Parathyroid adenoma (tissue), 2 donors: ENCODE results near the gene PPARA.

Source experiments
- H2AFZ ChIP-seq: fragments of 300-600 bp; sonication (generic); one replicate; pipeline ENCODE4 v1.7.0; 2017; ENCODE audit warnings: antibody characterized with exemption, mild to moderate bottlenecking
- H3K27ac ChIP-seq: fragments of 300-600 bp; sonication (generic); one replicate; pipeline ENCODE4 v1.7.0; 2017
- H3K27me3 ChIP-seq: fragments of 300-600 bp; sonication (generic); one replicate; pipeline ENCODE4 v1.7.0; 2017; ENCODE audit warnings: low read length; ENCODE audit not compliant: control insufficient read depth, insufficient read depth
- H3K36me3 ChIP-seq: fragments of 300-600 bp; sonication (generic); one replicate; pipeline ENCODE4 v1.7.0; 2017; ENCODE audit warnings: low read length; ENCODE audit not compliant: control insufficient read depth, insufficient read depth
- H3K4me1 ChIP-seq: fragments of 300-600 bp; sonication (generic); one replicate; pipeline ENCODE4 v1.7.0; 2017; ENCODE audit warnings: control low read depth
- H3K4me2 ChIP-seq: fragments of 300-600 bp; sonication (generic); one replicate; pipeline ENCODE4 v1.7.0; 2017; ENCODE audit warnings: low read length
- H3K4me3 ChIP-seq: fragments of 300-600 bp; sonication (generic); one replicate; pipeline ENCODE4 v1.7.0; 2017; ENCODE audit warnings: low read depth, low read length
- H3K79me2 ChIP-seq: fragments of 300-600 bp; sonication (generic); one replicate; pipeline ENCODE4 v1.7.0; 2017; ENCODE audit warnings: control low read depth
- H3K9ac ChIP-seq: fragments of 300-600 bp; sonication (generic); one replicate; pipeline ENCODE4 v1.7.0; 2017; ENCODE audit warnings: mild to moderate bottlenecking
- H3K9me3 ChIP-seq: fragments of 300-600 bp; sonication (generic); one replicate; pipeline ENCODE4 v1.7.0; 2017; ENCODE audit warnings: low read length; ENCODE audit not compliant: control insufficient read depth
- TF ChIP-seq, protein P1 (sequence below): fragments of 300-600 bp; sonication (generic); IDR thresholded peaks from one replicate; pipeline ENCODE4 v1.7.0; 2017; ENCODE audit warnings: antibody characterized with exemption, mild to moderate bottlenecking
- donor health status: primary hyperparathyroidism.

PPARA gene

GRCh38 chr22:46122980-46123693, 27.2 kb upstream of the PPARA start:
- Histone ChIP-seq H3K27me3 (no peaks in the 10 kb centered on the region), H3K4me3 (no peak overlapping the region)

DNA sequence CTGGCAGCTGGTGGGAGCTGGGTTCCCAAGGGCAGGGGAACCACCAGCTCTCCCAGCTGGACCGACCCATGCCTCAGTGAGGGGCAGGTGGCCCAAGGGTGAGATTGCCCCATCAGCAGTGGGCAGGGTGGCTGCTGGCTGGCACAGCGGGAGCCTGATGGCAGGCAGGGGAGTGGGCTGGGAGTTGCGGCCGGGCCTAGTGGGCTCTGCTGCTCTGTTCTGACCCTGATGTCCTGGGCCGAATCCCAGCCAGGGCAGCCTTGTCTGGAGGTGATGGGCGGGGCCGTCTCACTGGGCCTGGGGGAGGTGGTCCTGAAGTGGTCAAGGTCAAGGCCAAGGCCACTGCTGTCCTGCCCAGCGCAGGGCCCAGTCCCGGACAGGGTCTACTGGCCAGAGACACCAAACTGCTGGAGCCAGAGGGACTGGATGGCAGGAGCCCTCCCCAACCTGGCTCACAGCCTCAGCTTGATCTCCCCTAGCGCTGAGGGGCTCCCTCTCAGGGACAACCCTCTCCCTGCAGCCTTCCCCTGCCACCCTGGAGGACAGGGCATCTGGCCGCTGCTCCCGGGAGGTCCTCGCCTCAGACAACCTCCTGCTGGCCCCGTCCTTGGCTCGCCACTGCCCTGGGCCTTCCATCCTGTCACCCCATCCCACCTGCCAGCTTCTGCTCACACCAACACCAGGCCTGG, 26.5 kb upstream of the PPARA start:
- no peak overlapping the region for H2AFZ ChIP-seq
- H3K4me1 ChIP-seq: no peaks in the 10 kb centered on the region
- no peaks in the 10 kb centered on the region for H3K27me3 ChIP-seq
- TF ChIP-seq, protein P1, sequence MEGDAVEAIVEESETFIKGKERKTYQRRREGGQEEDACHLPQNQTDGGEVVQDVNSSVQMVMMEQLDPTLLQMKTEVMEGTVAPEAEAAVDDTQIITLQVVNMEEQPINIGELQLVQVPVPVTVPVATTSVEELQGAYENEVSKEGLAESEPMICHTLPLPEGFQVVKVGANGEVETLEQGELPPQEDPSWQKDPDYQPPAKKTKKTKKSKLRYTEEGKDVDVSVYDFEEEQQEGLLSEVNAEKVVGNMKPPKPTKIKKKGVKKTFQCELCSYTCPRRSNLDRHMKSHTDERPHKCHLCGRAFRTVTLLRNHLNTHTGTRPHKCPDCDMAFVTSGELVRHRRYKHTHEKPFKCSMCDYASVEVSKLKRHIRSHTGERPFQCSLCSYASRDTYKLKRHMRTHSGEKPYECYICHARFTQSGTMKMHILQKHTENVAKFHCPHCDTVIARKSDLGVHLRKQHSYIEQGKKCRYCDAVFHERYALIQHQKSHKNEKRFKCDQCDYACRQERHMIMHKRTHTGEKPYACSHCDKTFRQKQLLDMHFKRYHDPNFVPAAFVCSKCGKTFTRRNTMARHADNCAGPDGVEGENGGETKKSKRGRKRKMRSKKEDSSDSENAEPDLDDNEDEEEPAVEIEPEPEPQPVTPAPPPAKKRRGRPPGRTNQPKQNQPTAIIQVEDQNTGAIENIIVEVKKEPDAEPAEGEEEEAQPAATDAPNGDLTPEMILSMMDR: no peak
- no peak overlapping the region for H3K9ac ChIP-seq
- H3K9me3 ChIP-seq: no peaks in the 10 kb centered on the region
- no peak overlapping the region for H3K4me2 ChIP-seq
- H3K4me3 ChIP-seq: no peak overlapping the region
- H3K27ac ChIP-seq: no peak overlapping the region
- H3K79me2 ChIP-seq: no peaks in the 10 kb centered on the region
- H3K36me3 ChIP-seq: no peaks in the 10 kb centered on the region

More at GRCh38 chr22:46122980-46123693, 27.2 kb upstream of the PPARA start:
- TF ChIP-seq, protein P1: no peak
- Histone ChIP-seq H3K79me2 (no peaks in the 10 kb centered on the region), H3K27ac (no peak overlapping the region), H3K9ac (no peak overlapping the region), H2AFZ (no peak overlapping the region), H3K36me3 (no peaks in the 10 kb centered on the region), H3K4me1 (no peaks in the 10 kb centered on the region), H3K9me3 (no peaks in the 10 kb centered on the region), H3K4me2 (no peak overlapping the region)

- TF ChIP-seq, protein P1: no peak
- Histone ChIP-seq H3K4me3 (no peak overlapping the region), H3K9me3 (no peaks in the 10 kb centered on the region), H3K79me2 (no peaks in the 10 kb centered on the region), H3K27me3 (no peaks in the 10 kb centered on the region), H3K9ac (no peak overlapping the region), H3K4me1 (no peaks in the 10 kb centered on the region), H3K36me3 (no peaks in the 10 kb centered on the region), H3K27ac (no peak overlapping the region), H3K4me2 (no peak overlapping the region), H2AFZ (no peak overlapping the region)
These were observed 25.8 kb upstream of the PPARA start for GRCh38 chr22:46124383-46125144.

DNA sequence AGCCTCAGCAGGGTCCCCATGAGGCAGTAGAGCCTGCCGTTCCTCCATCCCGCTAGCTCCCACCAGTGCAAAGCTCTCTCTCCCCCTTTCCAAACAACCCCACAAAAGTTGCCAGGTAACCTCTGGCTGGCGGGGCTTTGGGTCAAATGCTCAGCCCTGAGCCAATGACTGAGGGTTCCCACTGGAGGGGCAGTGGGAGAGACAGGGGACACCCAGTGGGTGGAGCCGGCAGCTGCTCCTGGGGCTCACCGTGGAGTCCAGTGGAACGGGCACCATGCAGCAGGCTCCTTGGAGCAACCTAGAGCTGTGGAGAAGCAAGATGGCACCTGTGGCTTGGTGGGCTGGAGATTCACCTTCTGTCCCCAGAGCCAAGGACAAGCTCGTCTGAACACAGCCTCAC, 25.0 kb upstream of the PPARA start:
- H2AFZ ChIP-seq: no peak overlapping the region
- H3K27me3 ChIP-seq: no peaks in the 10 kb centered on the region
- H3K79me2 ChIP-seq: no peaks in the 10 kb centered on the region
- H3K27ac ChIP-seq: no peak overlapping the region
- no peak overlapping the region for H3K9ac ChIP-seq
- H3K36me3 ChIP-seq: no peaks in the 10 kb centered on the region
- no peak overlapping the region for H3K4me2 ChIP-seq
- no peak overlapping the region for H3K4me3 ChIP-seq
- no peaks in the 10 kb centered on the region for H3K4me1 ChIP-seq
- no peaks in the 10 kb centered on the region for H3K9me3 ChIP-seq
- TF ChIP-seq, protein P1: no peak
